IMR-90 (cell line): ENCODE data around the gene TENM4. TPM values are rescaled to one million over a fixed set of nuclear protein-coding genes. Genes with fewer than 3 reads are reported as not detected.

Source experiments
- ATAC-seq: fragments of 200-7000 bp; cut with Tn5 transposase; 2 replicates; pipeline ENCODE4 v1.9.1; 2020; ENCODE audit warnings: low read depth, mild to moderate bottlenecking, moderate library complexity
- BruUV-seq: library from RNA; stranded (reverse); fragments of 400-500 nt; replicated peaks from 2 replicates; lab custom pipeline; 2021; lab: Mats Ljungman, UMichigan
- CTCF ChIA-PET: fragments of 300-600 bp; formaldehyde crosslinking; extraction: SDS; loops from one replicate; lab custom pipeline; 2021; ENCODE audit warnings: antibody characterized with exemption; lab: Yijun Ruan, JAX
- POLR2A ChIA-PET: fragments of 300-600 bp; sonication (Branson Sonifier 250); formaldehyde crosslinking; loops from one replicate; lab custom pipeline; 2022; ENCODE audit warnings: antibody characterized with exemption; ENCODE audit not compliant: unreplicated experiment; lab: Charles Lee
- DNase-seq: peaks from one replicate; pipeline ENCODE4 v3.0.0; 2013
- H2AFZ ChIP-seq: replicated peaks from 2 replicates; pipeline ENCODE3; 2013; ENCODE audit warnings: low read length, mild to moderate bottlenecking; ENCODE audit not compliant: poor library complexity
- H2AK5ac ChIP-seq: 2 replicates; pipeline ENCODE4 v1.6.1; 2013; ENCODE audit warnings: low read depth, low read length, inconsistent platforms
- H2AK9ac ChIP-seq: replicated peaks from 2 replicates; pipeline ENCODE3; 2013; ENCODE audit warnings: mild to moderate bottlenecking, low read depth, low read length, moderate library complexity; ENCODE audit not compliant: poor library complexity
- H2BK120ac ChIP-seq: 2 replicates; pipeline ENCODE4 v1.6.1; 2013; ENCODE audit warnings: low read depth, low read length, inconsistent platforms
- H2BK15ac ChIP-seq: 3 replicates; pipeline ENCODE4 v1.6.1; 2013; ENCODE audit warnings: low read depth, low read length, inconsistent platforms
- H2BK20ac ChIP-seq: 2 replicates; pipeline ENCODE4 v1.6.1; 2013; ENCODE audit warnings: low read depth, mild to moderate bottlenecking, inconsistent platforms, low read length, moderate library complexity
- H2BK5ac ChIP-seq: 2 replicates; pipeline ENCODE4 v1.6.1; 2013; ENCODE audit warnings: mild to moderate bottlenecking, low read depth, low read length, inconsistent platforms; ENCODE audit not compliant: poor library complexity, severe bottlenecking
- H3K14ac ChIP-seq: replicated peaks from 2 replicates; pipeline ENCODE4 v1.6.1; 2013; ENCODE audit warnings: low read depth, low read length, inconsistent platforms
- H3K18ac ChIP-seq: 2 replicates; pipeline ENCODE4 v1.6.1; 2013; ENCODE audit warnings: low read depth, low read length, control low read depth
- H3K23ac ChIP-seq: 2 replicates; pipeline ENCODE4 v1.6.1; 2013; ENCODE audit warnings: low read depth, low read length, inconsistent platforms
- H3K27ac ChIP-seq: 2 replicates; pipeline ENCODE4 v1.5.1; 2013; ENCODE audit warnings: mild to moderate bottlenecking, control low read depth, low read length; ENCODE audit not compliant: insufficient read depth
- H3K27me3 ChIP-seq: 2 replicates; pipeline ENCODE4 v1.6.1; 2013; ENCODE audit warnings: low read length; ENCODE audit not compliant: control insufficient read depth, insufficient read depth
- H3K36me3 ChIP-seq: 2 replicates; pipeline ENCODE4 v1.6.1; 2013; ENCODE audit warnings: low read length, mixed read lengths; ENCODE audit not compliant: control insufficient read depth, insufficient read depth
- H3K4ac ChIP-seq: 2 replicates; pipeline ENCODE4 v1.6.1; 2013; ENCODE audit warnings: low read depth, low read length, inconsistent platforms
- H3K4me1 ChIP-seq: 2 replicates; pipeline ENCODE4 v1.6.1; 2013; ENCODE audit warnings: low read length, mixed read lengths; ENCODE audit not compliant: control insufficient read depth, insufficient read depth
- H3K4me2 ChIP-seq: 2 replicates; pipeline ENCODE4 v1.6.1; 2013; ENCODE audit warnings: low read depth, mild to moderate bottlenecking, control low read depth, low read length, moderate library complexity
- H3K4me3 ChIP-seq: 2 replicates; pipeline ENCODE4 v1.5.1; 2013; ENCODE audit warnings: low read depth, mild to moderate bottlenecking, control low read depth, low read length, moderate library complexity; ENCODE audit not compliant: insufficient read depth
- H3K56ac ChIP-seq: 2 replicates; pipeline ENCODE4 v1.6.1; 2013; ENCODE audit warnings: low read length, inconsistent platforms; ENCODE audit not compliant: insufficient read depth; ENCODE audit errors: extremely low read depth
- H3K79me1 ChIP-seq, 2 experiments: 2 replicates each; pipeline ENCODE4 v1.6.1; 2013; ENCODE audit warnings: low read length in 2 of 2, inconsistent platforms in 1 of 2, low read depth in 1 of 2
- H3K9ac ChIP-seq: 2 replicates; pipeline ENCODE4 v1.6.1; 2013; ENCODE audit warnings: low read depth, low read length, control low read depth
- H3K9me1 ChIP-seq: 2 replicates; pipeline ENCODE4 v1.6.1; 2013; ENCODE audit warnings: low read length, inconsistent platforms; ENCODE audit not compliant: insufficient read depth
- H3K9me3 ChIP-seq: 2 replicates; pipeline ENCODE4 v1.6.1; 2013; ENCODE audit warnings: low read length; ENCODE audit not compliant: control insufficient read depth, insufficient read depth
- H4K20me1 ChIP-seq: 2 replicates; pipeline ENCODE4 v1.6.1; 2013; ENCODE audit warnings: low read length, inconsistent platforms; ENCODE audit not compliant: insufficient read depth
- H4K5ac ChIP-seq: 2 replicates; pipeline ENCODE4 v1.6.1; 2013; ENCODE audit warnings: mild to moderate bottlenecking, low read depth, low read length, control low read depth
- H4K8ac ChIP-seq, 2 experiments: 2 replicates each; pipeline ENCODE4 v1.6.1; 2013; ENCODE audit warnings: low read depth in 2 of 2, low read length in 2 of 2, control low read depth in 1 of 2, inconsistent platforms in 1 of 2
- H4K91ac ChIP-seq: 2 replicates; pipeline ENCODE4 v1.6.1; 2013; ENCODE audit warnings: low read depth, low read length, inconsistent platforms; ENCODE audit not compliant: insufficient read depth
- BHLHE40 ChIP-seq: fragments of 150-350 bp; IDR thresholded peaks from 2 replicates; pipeline ENCODE4 v1.6.1; 2016; ENCODE audit warnings: mild to moderate bottlenecking, low read depth, low read length
- CEBPB ChIP-seq: IDR thresholded peaks from 2 replicates; pipeline ENCODE4 v1.6.1; 2012; ENCODE audit warnings: low read depth, low read length, improper control_type of control experiment
- CHD1 ChIP-seq: IDR thresholded peaks from 2 replicates; pipeline ENCODE4 v1.6.1; 2012; ENCODE audit warnings: low read depth, low read length, improper control_type of control experiment
- FOS ChIP-seq: fragments of 150-350 bp; IDR thresholded peaks from 2 replicates; pipeline ENCODE4 v1.6.1; 2016; ENCODE audit warnings: low read depth, low read length
- MAFK ChIP-seq: IDR thresholded peaks from 2 replicates; pipeline ENCODE4 v1.6.1; 2012; ENCODE audit warnings: low read depth, low read length, improper control_type of control experiment
- MAZ ChIP-seq: IDR thresholded peaks from 2 replicates; pipeline ENCODE4 v1.6.1; 2012; ENCODE audit warnings: low read depth, mild to moderate bottlenecking, low read length, improper control_type of control experiment, moderate library complexity, borderline replicate concordance
- MXI1 ChIP-seq: IDR thresholded peaks from 2 replicates; pipeline ENCODE4 v1.6.1; 2012; ENCODE audit warnings: low read depth, mild to moderate bottlenecking, low read length, moderate library complexity, borderline replicate concordance
- NFE2L2 ChIP-seq: fragments of 150-350 bp; IDR thresholded peaks from 2 replicates; pipeline ENCODE4 v1.6.1; 2016; ENCODE audit warnings: low read depth, mild to moderate bottlenecking, low read length
- POLR2A ChIP-seq: IDR thresholded peaks from 2 replicates; pipeline ENCODE4 v1.6.1; 2012; ENCODE audit warnings: mild to moderate bottlenecking, low read depth, low read length
- RAD21 ChIP-seq: IDR thresholded peaks from 2 replicates; pipeline ENCODE4 v1.6.1; 2012; ENCODE audit warnings: low read length, improper control_type of control experiment
- RCOR1 ChIP-seq: IDR thresholded peaks from 2 replicates; pipeline ENCODE4 v1.6.1; 2012; ENCODE audit warnings: mild to moderate bottlenecking, low read length, improper control_type of control experiment; ENCODE audit not compliant: insufficient replicate concordance
- RFX5 ChIP-seq: IDR thresholded peaks from 2 replicates; pipeline ENCODE4 v1.8.0; 2012; ENCODE audit warnings: low read depth, mild to moderate bottlenecking, low read length, moderate library complexity
- SMC3 ChIP-seq: fragments of 150-350 bp; IDR thresholded peaks from 2 replicates; pipeline ENCODE4 v1.6.1; 2016; ENCODE audit warnings: low read depth, mild to moderate bottlenecking, antibody characterized with exemption, low read length, moderate library complexity
- WGBS, 2 experiments: methylation state at CpG; one replicate each; pipeline versions ENCODE4 v1.1.5 to v1.1.7; 2013; ENCODE audit warnings: missing lambda C conversion rate in 2 of 2; ENCODE audit not compliant: insufficient read length in 1 of 2; ENCODE audit errors: extremely low coverage in 2 of 2; 5-methylcytosine and 5-hydroxymethylcytosine counted together
- dilution Hi-C: fragments of 300-500 bp; cut with HindIII; formaldehyde crosslinking; loops from one replicate; pipeline ENCODE4 v1.14.3; 2018; ENCODE audit warnings: low sequenced_read_pairs; ENCODE audit not compliant: unreplicated experiment
- in situ Hi-C: fragments of 300-500 bp; cut with MboI; formaldehyde crosslinking; loops from 3 replicates; pipeline ENCODE4 v1.14.3; 2019; ENCODE audit warnings: low sequenced_read_pairs, inconsistent platforms, mixed read lengths
- intact Hi-C: fragments of 100-400 bp; cut with micrococcal nuclease; formaldehyde crosslinking; loops from 2 replicates; pipeline ENCODE4 v1.10.0; 2022
- polyA plus RNA-seq, 3 experiments: library from polyadenylated mRNA; depleted of rRNA; stranded (reverse); fragments of >200 nt; gene quantifications; 2 replicates each; pipeline ENCODE4 v1.2.3, GENCODE V29; 2012; ENCODE audit warnings: low replicate concordance in 1 of 3
- total RNA-seq: library from RNA; depleted of rRNA; stranded (reverse); fragments of >200 nt; gene quantifications from 2 replicates; pipeline ENCODE4 v1.2.3, GENCODE V29; 2012
- TF ChIP-seq, protein P1 (sequence below): fragments of 150-350 bp; IDR thresholded peaks from 2 replicates; pipeline ENCODE4 v1.6.1; 2017; ENCODE audit warnings: mild to moderate bottlenecking, antibody characterized with exemption, low read length, low read depth
- TF ChIP-seq, protein P2 (sequence below): fragments of 150-350 bp; IDR thresholded peaks from 2 replicates; pipeline ENCODE4 v1.6.1; 2016; ENCODE audit warnings: low read depth, mild to moderate bottlenecking, low read length, moderate library complexity, borderline replicate concordance
- TF ChIP-seq, protein P3 (sequence below): conservative IDR thresholded peaks from 2 replicates; pipeline ENCODE4 v1.5.1; 2012; ENCODE audit warnings: mild to moderate bottlenecking, low read depth, low read length, improper control_type of control experiment

The TENM4 gene
- total and polyA plus RNA-seq, 2 of the 4 experiments (the other 2 are of a cell fraction) = 7.4 to 9.0 TPM

DNA sequence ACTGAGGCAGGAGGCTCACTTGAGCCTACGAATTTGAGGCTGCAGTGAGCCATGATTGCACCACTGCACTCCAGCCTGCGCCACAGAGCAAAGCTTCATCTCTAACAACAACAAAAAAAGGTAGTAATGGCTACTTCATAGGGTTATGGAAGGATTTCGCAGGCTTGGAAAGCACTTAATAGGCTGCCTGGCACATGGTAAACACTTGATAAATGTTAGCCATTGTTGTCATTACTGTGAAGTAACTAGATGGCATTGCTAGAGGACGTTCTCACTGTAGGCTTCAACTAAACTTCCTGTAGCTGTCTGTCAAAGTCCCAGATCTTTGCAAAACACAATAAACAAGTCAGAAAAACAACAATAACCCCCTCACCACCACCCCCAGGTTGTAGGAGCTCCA is 508.9 kb downstream of the TENM4 start:
- no peak overlapping the region for H3K23ac ChIP-seq
- no peak overlapping the region for H3K56ac ChIP-seq
- no peaks in the 10 kb centered on the region for H3K27me3 ChIP-seq
- no peaks in the 10 kb centered on the region for H3K9me1 ChIP-seq
- DNase-seq (no peak), ATAC-seq (no peak)
- no peak overlapping the region for H3K4ac ChIP-seq
- H3K79me1 ChIP-seq = no peaks in the 10 kb centered on the region
- BruUV-seq = no TSS peak
- H3K4me2 ChIP-seq = no peak overlapping the region
- no CpG with 5 or more reads among the region's 4 CpGs for WGBS, 2 experiments
- H3K9me3 ChIP-seq = no peaks in the 10 kb centered on the region
- peaks cover 2% of the 10 kb centered on the region; the same call in 1 of the 2 replicates for H3K4me1 ChIP-seq
- H2BK15ac ChIP-seq = no peak overlapping the region
- no peak overlapping the region for H2AFZ ChIP-seq
- intact Hi-C loops = no loop called here
- no peak overlapping the region for H3K18ac ChIP-seq
- no peak for TF ChIP-seq CEBPB
- TF ChIP-seq, protein P1, sequence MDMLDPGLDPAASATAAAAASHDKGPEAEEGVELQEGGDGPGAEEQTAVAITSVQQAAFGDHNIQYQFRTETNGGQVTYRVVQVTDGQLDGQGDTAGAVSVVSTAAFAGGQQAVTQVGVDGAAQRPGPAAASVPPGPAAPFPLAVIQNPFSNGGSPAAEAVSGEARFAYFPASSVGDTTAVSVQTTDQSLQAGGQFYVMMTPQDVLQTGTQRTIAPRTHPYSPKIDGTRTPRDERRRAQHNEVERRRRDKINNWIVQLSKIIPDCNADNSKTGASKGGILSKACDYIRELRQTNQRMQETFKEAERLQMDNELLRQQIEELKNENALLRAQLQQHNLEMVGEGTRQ = no peak
- TF ChIP-seq BHLHE40 = no peak
- TF ChIP-seq, protein P2, sequence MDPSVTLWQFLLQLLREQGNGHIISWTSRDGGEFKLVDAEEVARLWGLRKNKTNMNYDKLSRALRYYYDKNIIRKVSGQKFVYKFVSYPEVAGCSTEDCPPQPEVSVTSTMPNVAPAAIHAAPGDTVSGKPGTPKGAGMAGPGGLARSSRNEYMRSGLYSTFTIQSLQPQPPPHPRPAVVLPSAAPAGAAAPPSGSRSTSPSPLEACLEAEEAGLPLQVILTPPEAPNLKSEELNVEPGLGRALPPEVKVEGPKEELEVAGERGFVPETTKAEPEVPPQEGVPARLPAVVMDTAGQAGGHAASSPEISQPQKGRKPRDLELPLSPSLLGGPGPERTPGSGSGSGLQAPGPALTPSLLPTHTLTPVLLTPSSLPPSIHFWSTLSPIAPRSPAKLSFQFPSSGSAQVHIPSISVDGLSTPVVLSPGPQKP = no peak
- TF ChIP-seq RFX5 = no peak
- TF ChIP-seq, protein P3, sequence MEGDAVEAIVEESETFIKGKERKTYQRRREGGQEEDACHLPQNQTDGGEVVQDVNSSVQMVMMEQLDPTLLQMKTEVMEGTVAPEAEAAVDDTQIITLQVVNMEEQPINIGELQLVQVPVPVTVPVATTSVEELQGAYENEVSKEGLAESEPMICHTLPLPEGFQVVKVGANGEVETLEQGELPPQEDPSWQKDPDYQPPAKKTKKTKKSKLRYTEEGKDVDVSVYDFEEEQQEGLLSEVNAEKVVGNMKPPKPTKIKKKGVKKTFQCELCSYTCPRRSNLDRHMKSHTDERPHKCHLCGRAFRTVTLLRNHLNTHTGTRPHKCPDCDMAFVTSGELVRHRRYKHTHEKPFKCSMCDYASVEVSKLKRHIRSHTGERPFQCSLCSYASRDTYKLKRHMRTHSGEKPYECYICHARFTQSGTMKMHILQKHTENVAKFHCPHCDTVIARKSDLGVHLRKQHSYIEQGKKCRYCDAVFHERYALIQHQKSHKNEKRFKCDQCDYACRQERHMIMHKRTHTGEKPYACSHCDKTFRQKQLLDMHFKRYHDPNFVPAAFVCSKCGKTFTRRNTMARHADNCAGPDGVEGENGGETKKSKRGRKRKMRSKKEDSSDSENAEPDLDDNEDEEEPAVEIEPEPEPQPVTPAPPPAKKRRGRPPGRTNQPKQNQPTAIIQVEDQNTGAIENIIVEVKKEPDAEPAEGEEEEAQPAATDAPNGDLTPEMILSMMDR = no peak
- no peak for TF ChIP-seq MXI1
- TF ChIP-seq RAD21 = no peak
- no peak for TF ChIP-seq RCOR1
- no peak for TF ChIP-seq CHD1
- TF ChIP-seq MAZ = no peak
- no peak for TF ChIP-seq FOS
- TF ChIP-seq MAFK = no peak
- TF ChIP-seq SMC3 = no peak
- TF ChIP-seq NFE2L2 = no peak
- no peak for TF ChIP-seq POLR2A
- no peak overlapping the region for H2BK5ac ChIP-seq
- H4K91ac ChIP-seq = no peak overlapping the region
- dilution Hi-C loops = no loop called here
- no peak overlapping the region for H2AK9ac ChIP-seq
- no peaks in the 10 kb centered on the region for H3K36me3 ChIP-seq
- H2AK5ac ChIP-seq = no peak overlapping the region
- ChIA-PET CTCF (no interaction called here), POLR2A (no interaction called here)
- no peak overlapping the region for H2BK120ac ChIP-seq
- in situ Hi-C loops = no loop called here
- H4K5ac ChIP-seq = no peak overlapping the region
- H3K9ac ChIP-seq = no peak overlapping the region
- H2BK20ac ChIP-seq = no peak overlapping the region
- H4K20me1 ChIP-seq = no peaks in the 10 kb centered on the region
- no peak overlapping the region for H3K4me3 ChIP-seq
- H3K14ac ChIP-seq = no peak overlapping the region
- no peak overlapping the region for H3K27ac ChIP-seq
- no peak overlapping the region for H4K8ac ChIP-seq
